Measurements from ENCODE around the gene CTNNA2. TPM values are rescaled to one million over a fixed set of nuclear protein-coding genes. Genes with fewer than 3 reads are reported as not detected.

Gene CTNNA2
- total and polyA plus RNA-seq, 2 of the 8 experiments (the other 6 are each of a cell fraction or from before 2014, with no cell fraction given) = 3.9 to 9.0 TPM

- H2BK15ac ChIP-seq (ENCODE audit: low read length) = no peak overlapping the region
- H2BK12ac ChIP-seq (ENCODE audit: low read depth, low read length) = no peak overlapping the region
- H2AK5ac ChIP-seq (ENCODE audit: low read depth, low read length) = no peak overlapping the region
- H3K4me3 ChIP-seq (ENCODE audit: extremely low read depth in 1 of 4, insufficient read depth in 2 of 4, low read depth in 3 of 4, low read length in 4 of 4) = no peak overlapping the region
- no peak overlapping the region for H3K23ac ChIP-seq (ENCODE audit: insufficient read length)
- no peak overlapping the region for H3K56ac ChIP-seq (replicated peaks; ENCODE audit: insufficient read length, low read depth, low read length)
- no peak overlapping the region for H3K4ac ChIP-seq (replicated peaks; ENCODE audit: insufficient read length, low read depth, low read length)
- FAIRE-seq = no peak
- no peak overlapping the region for H3K27ac ChIP-seq (ENCODE audit: low read depth, low read length)
- H3K14ac ChIP-seq (ENCODE audit: insufficient read length) = no peak overlapping the region
- H4K91ac ChIP-seq (replicated peaks; ENCODE audit: insufficient read length, low read length) = no peak overlapping the region
- no peak overlapping the region for H2BK120ac ChIP-seq (replicated peaks; ENCODE audit: low read depth, low read length)
- no peaks in the 10 kb centered on the region for H3K23me2 ChIP-seq (ENCODE audit: low read depth, low read length)
- H3K4me1 ChIP-seq (replicated peaks in 1 of 4; ENCODE audit: control insufficient read depth in 3 of 4, insufficient read depth in 4 of 4, low read length in 3 of 4) = no peaks in the 10 kb centered on the region
- H4K5ac ChIP-seq (ENCODE audit: insufficient read length, low read depth, low read length) = no peak overlapping the region
- H3K36me3 ChIP-seq (ENCODE audit: control insufficient read depth in 2 of 4, insufficient read depth in 4 of 4, low read length in 3 of 4) = no peaks in the 10 kb centered on the region
- WGBS, 2 experiments (ENCODE audit: extremely low coverage in 1 of 2, insufficient coverage in 1 of 2, insufficient read length in 1 of 2, insufficient replicate concordance in 2 of 2, low coverage in 1 of 2, low lambda C conversion rate in 2 of 2, missing lambda C conversion rate in 1 of 2) = 92% methylated on average over 7 of the region's 7 CpGs; no CpG with 5 or more reads in 1 of the 2 experiments
- H2AFZ ChIP-seq (ENCODE audit: low read length) = no peak overlapping the region
- no peaks in the 10 kb centered on the region for H3K79me2 ChIP-seq (ENCODE audit: control insufficient read depth in 1 of 2, insufficient read depth in 2 of 2, low read length in 2 of 2)
- H3K27me3 ChIP-seq (replicated peaks in 1 of 4; ENCODE audit: control insufficient read depth in 3 of 4, extremely low read depth in 1 of 4, insufficient read depth in 3 of 4, low read length in 3 of 4) = no peaks in the 10 kb centered on the region
- H4K8ac ChIP-seq (ENCODE audit: extremely low read depth, insufficient read depth, low read length) = no peak overlapping the region
- ChIA-PET POLR2A (ENCODE audit: partially characterized antibody) (no interaction called here), CTCF (ENCODE audit: partially characterized antibody) (interaction anchor here (1.5 kb wide), 1 partner anchor 39 kb away, joined by 3 read pairs; no protein-coding TSS in a partner anchor)
- peaks cover 0 to 2% of the 10 kb centered on the region in 2 experiments; a peak in 1 of 4 replicates for H3K9me3 ChIP-seq (ENCODE audit: insufficient read depth in 2 of 2, low read depth in 1 of 2, low read length in 1 of 2)
- no peak overlapping the region for H3K18ac ChIP-seq (ENCODE audit: extremely low read depth, low read length)
- H3K79me1 ChIP-seq (ENCODE audit: low read depth, low read length) = no peaks in the 10 kb centered on the region
- H4K20me1 ChIP-seq (replicated peaks in 1 of 2; ENCODE audit: control insufficient read depth in 1 of 2, insufficient read depth in 2 of 2, low read length in 2 of 2) = no peaks in the 10 kb centered on the region
- no peak overlapping the region for H2BK5ac ChIP-seq (ENCODE audit: low read depth, low read length)
- H3K4me2 ChIP-seq (ENCODE audit: insufficient read depth in 1 of 2, low read depth in 2 of 2, low read length in 2 of 2) = no peak overlapping the region
- no peak overlapping the region for H2BK20ac ChIP-seq (ENCODE audit: low read length)
- no peak overlapping the region for H3K9ac ChIP-seq (replicated peaks in 1 of 4; ENCODE audit: extremely low read depth in 1 of 4, low read depth in 3 of 4, low read length in 3 of 4)
- DNase-seq (ENCODE audit: low read depth in 1 of 2, low spot score in 2 of 2) = no peak
- no peak for TF ChIP-seq BACH1 (IDR thresholded peaks at IDR 0.05; ENCODE audit: low read length)
- no peak for TF ChIP-seq CREB1 (IDR thresholded peaks at IDR 0.05)
- TF ChIP-seq EZH2 (IDR thresholded peaks at IDR 0.05; ENCODE audit: low read depth, low read length, severe bottlenecking) = no peak
- TF ChIP-seq MAX (IDR thresholded peaks at IDR 0.05) = no peak
- no peak for TF ChIP-seq SP4 (IDR thresholded peaks at IDR 0.05; ENCODE audit: low read length)
- TF ChIP-seq JUN (IDR thresholded peaks at IDR 0.05; ENCODE audit: low read depth, low read length) = no peak
- TF ChIP-seq GTF2F1 (IDR thresholded peaks at IDR 0.05; ENCODE audit: borderline replicate concordance, low read depth, low read length) = no peak
- no peak for TF ChIP-seq SIX5 (IDR thresholded peaks at IDR 0.05; ENCODE audit: low read depth, low read length)
- TF ChIP-seq SIN3A (conservative IDR thresholded peaks at IDR 0.05 in 1 of 2, IDR thresholded peaks at IDR 0.05 in 1 of 2; ENCODE audit: low read depth in 1 of 2, low read length in 2 of 2) = no peak
- no peak for TF ChIP-seq SUZ12 (IDR thresholded peaks at IDR 0.05; ENCODE audit: low read length)
- no peak for TF ChIP-seq ZNF274 (IDR thresholded peaks at IDR 0.05; ENCODE audit: borderline replicate concordance, extremely low read depth, low read length)
- TF ChIP-seq SIRT6 (IDR thresholded peaks at IDR 0.05; ENCODE audit: low read length) = no peak
- TF ChIP-seq NANOG (IDR thresholded peaks at IDR 0.05; ENCODE audit: insufficient read depth, low read depth, low read length, poor library complexity, severe bottlenecking) = no peak
- no peak for TF ChIP-seq HDAC6 (IDR thresholded peaks at IDR 0.05; ENCODE audit: low read depth, low read length)
These were observed 592.3 kb downstream of the CTNNA2 start for GRCh38 chr2:80105015-80105640.

Data from H1 (cell line).